Measurements from ENCODE around the gene PRR15. TPM values are rescaled to one million over a fixed set of nuclear protein-coding genes. Genes with fewer than 3 reads are reported as not detected.

The PRR15 gene
- total and polyA plus RNA-seq, 2 of the 13 experiments (the other 11 are each of a cell fraction or from before 2014, with no cell fraction given) = 2.3 to 7.8 TPM

DNA sequence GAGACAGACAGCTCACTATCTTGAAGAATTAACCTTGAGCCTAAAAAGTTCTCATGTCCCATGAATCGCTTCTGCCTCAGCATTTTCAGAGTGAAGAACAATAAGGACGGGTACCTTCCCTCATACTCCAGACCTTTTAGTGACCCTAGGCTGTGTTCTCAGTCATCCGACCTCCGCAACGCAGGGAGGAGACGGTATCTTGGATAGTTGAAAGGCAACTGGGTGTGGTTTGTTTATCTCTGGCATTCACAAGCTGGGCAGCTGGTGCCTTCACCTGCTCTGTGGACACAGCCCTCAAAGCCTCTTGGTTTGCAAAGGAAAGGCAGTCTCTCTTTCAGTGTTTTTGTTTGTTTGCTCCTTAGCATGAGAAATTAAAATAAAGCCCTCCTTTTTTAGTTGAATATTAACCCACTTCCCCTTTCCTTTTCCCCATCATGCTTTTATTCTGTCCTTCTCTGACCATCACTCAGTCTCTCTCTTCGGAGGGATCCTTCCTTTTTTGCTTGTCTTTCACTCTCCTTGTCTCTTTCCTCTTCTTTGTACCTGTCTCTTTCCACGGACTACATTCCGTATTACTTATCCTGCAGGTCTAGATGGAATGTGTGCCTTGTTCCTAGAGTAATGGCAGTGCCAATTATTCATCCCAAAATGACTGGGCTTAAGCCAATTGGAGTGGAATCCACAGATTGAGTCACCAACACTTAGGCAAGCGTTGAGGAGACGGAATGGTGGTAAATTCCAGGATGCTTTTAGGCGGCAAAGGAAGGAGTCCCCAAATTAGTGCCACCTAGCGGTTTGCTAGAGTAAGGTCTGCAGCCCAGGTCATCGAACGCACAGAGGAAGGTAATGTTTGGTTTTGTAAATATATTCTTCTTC is 45.8 kb downstream of the PRR15 start (continued):
- TF ChIP-seq ZZZ3 (CRISPR knock-in tag; IDR thresholded peaks at IDR 0.05; ENCODE audit: borderline replicate concordance) = no peak
- TF ChIP-seq REL (CRISPR knock-in tag; conservative IDR thresholded peaks at IDR 0.05) = no peak
- no peak for TF ChIP-seq SRSF9 (IDR thresholded peaks at IDR 0.05; ENCODE audit: borderline replicate concordance, insufficient read depth, low read depth, low read length, poor library complexity, severe bottlenecking)
- no peak for TF ChIP-seq RFXAP (CRISPR knock-in tag; IDR thresholded peaks at IDR 0.05; ENCODE audit: borderline replicate concordance)
- TF ChIP-seq ZUFSP (CRISPR knock-in tag; IDR thresholded peaks at IDR 0.05; ENCODE audit: borderline replicate concordance) = no peak
- no peak for TF ChIP-seq SMAD3 (CRISPR knock-in tag; IDR thresholded peaks at IDR 0.05)
- TF ChIP-seq, protein P1, sequence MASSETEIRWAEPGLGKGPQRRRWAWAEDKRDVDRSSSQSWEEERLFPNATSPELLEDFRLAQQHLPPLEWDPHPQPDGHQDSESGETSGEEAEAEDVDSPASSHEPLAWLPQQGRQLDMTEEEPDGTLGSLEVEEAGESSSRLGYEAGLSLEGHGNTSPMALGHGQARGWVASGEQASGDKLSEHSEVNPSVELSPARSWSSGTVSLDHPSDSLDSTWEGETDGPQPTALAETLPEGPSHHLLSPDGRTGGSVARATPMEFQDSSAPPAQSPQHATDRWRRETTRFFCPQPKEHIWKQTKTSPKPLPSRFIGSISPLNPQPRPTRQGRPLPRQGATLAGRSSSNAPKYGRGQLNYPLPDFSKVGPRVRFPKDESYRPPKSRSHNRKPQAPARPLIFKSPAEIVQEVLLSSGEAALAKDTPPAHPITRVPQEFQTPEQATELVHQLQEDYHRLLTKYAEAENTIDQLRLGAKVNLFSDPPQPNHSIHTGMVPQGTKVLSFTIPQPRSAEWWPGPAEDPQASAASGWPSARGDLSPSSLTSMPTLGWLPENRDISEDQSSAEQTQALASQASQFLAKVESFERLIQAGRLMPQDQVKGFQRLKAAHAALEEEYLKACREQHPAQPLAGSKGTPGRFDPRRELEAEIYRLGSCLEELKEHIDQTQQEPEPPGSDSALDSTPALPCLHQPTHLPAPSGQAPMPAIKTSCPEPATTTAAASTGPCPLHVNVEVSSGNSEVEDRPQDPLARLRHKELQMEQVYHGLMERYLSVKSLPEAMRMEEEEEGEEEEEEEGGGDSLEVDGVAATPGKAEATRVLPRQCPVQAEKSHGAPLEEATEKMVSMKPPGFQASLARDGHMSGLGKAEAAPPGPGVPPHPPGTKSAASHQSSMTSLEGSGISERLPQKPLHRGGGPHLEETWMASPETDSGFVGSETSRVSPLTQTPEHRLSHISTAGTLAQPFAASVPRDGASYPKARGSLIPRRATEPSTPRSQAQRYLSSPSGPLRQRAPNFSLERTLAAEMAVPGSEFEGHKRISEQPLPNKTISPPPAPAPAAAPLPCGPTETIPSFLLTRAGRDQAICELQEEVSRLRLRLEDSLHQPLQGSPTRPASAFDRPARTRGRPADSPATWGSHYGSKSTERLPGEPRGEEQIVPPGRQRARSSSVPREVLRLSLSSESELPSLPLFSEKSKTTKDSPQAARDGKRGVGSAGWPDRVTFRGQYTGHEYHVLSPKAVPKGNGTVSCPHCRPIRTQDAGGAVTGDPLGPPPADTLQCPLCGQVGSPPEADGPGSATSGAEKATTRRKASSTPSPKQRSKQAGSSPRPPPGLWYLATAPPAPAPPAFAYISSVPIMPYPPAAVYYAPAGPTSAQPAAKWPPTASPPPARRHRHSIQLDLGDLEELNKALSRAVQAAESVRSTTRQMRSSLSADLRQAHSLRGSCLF (CRISPR knock-in tag; IDR thresholded peaks at IDR 0.05; ENCODE audit: borderline replicate concordance) = no peak
- no peak for TF ChIP-seq ZNF234 (CRISPR knock-in tag; conservative IDR thresholded peaks at IDR 0.05)
- no peak for TF ChIP-seq CCAR2 (optimal IDR thresholded peaks at IDR 0.05; ENCODE audit: low read depth, low read length)
- 0 out of 2 replicates have a peak, but pooled peaks have one; percentile 20 for TF ChIP-seq CBX5 (CRISPR knock-in tag; IDR thresholded peaks at IDR 0.05; ENCODE audit: borderline replicate concordance)
- TF ChIP-seq, protein P2, sequence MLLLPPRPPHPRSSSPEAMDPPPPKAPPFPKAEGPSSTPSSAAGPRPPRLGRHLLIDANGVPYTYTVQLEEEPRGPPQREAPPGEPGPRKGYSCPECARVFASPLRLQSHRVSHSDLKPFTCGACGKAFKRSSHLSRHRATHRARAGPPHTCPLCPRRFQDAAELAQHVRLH (CRISPR knock-in tag; IDR thresholded peaks at IDR 0.05; ENCODE audit: borderline replicate concordance, low read depth) = peak; percentile 23; the same call in 1 of the 2 replicates
- no peak for TF ChIP-seq ZNF687 (CRISPR knock-in tag; IDR thresholded peaks at IDR 0.05)
- TF ChIP-seq ZNF264 (CRISPR knock-in tag; IDR thresholded peaks at IDR 0.05) = no peak
- TF ChIP-seq, protein P3, sequence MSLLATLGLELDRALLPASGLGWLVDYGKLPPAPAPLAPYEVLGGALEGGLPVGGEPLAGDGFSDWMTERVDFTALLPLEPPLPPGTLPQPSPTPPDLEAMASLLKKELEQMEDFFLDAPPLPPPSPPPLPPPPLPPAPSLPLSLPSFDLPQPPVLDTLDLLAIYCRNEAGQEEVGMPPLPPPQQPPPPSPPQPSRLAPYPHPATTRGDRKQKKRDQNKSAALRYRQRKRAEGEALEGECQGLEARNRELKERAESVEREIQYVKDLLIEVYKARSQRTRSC (CRISPR knock-in tag; IDR thresholded peaks at IDR 0.05; ENCODE audit: low read depth) = no peak
- TF ChIP-seq CEBPG (CRISPR knock-in tag; IDR thresholded peaks at IDR 0.05) = 0 out of 2 replicates have a peak, but pooled peaks have one; percentile 19
- TF ChIP-seq STAG1 (CRISPR knock-in tag; IDR thresholded peaks at IDR 0.05) = peak; percentile 59
